ENCODE results near the gene DLGAP1. TPM values are rescaled to one million over a fixed set of nuclear protein-coding genes. Genes with fewer than 3 reads are reported as not detected.

DLGAP1 gene
- total and polyA plus RNA-seq, 4 donors: 0.06 to 1.2 (median 0.17) TPM; not detected in 1

DNA sequence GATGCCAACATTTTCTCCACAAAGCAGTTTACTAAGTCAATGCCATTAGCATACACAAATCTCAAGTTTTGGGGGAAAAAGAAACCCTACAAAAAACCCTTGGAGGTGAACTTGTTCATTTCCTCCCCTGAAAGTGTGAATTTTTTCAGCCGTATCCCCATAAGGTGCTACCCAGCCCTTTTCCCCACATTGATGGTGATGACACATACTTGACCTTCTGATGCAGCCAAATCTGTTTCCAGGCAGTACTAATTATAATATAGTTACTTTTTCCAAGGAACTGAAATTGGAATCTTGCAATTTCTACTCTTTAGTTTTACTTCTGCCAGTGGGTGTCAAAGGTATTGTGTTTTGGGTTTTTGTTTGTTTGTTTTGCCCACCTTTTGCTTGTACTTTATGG is 530.7 kb downstream of the DLGAP1 start:
- 76% methylated on average over 1 of the region's 1 CpG for WGBS

More for the DNA sequence above, 530.7 kb downstream of the DLGAP1 start:
- Histone ChIP-seq H3K27ac (ENCODE audit: low read depth in 1 of 2, low read length in 2 of 2) (no peak overlapping the region), H3K4me3 (ENCODE audit: low read depth in 1 of 3, low read length in 3 of 3) (no peak overlapping the region), H3K9me3 (ENCODE audit: control insufficient read depth in 4 of 4, low read length in 3 of 4) (no peaks in the 10 kb centered on the region), H3K4me1 (ENCODE audit: control insufficient read depth in 4 of 4, insufficient read depth in 4 of 4, low read length in 3 of 4) (no peaks in the 10 kb centered on the region), H3K27me3 (ENCODE audit: control insufficient read depth in 4 of 4, insufficient read depth in 4 of 4, low read length in 3 of 4) (peaks cover 0 to 5% (median 0%) of the 10 kb centered on the region in 4 donors), H3K9ac (ENCODE audit: low read depth in 1 of 2, low read length in 2 of 2) (no peak overlapping the region), H3K36me3 (ENCODE audit: control insufficient read depth in 4 of 4, insufficient read depth in 3 of 4, low read depth in 1 of 4, low read length in 3 of 4) (no peaks in the 10 kb centered on the region)
- DNase-seq (ENCODE audit: low spot score): no peak
- TF ChIP-seq MAX (IDR thresholded peaks at IDR 0.05) (no peak), HNF4A (conservative IDR thresholded peaks at IDR 0.05) (no peak), FOXA1 (IDR thresholded peaks at IDR 0.05) (no peak), SP1 (IDR thresholded peaks at IDR 0.05) (no peak), NR2F2 (IDR thresholded peaks at IDR 0.05) (no peak), TAF1 (conservative IDR thresholded peaks at IDR 0.05) (no peak), RXRA (IDR thresholded peaks at IDR 0.05) (no peak), JUND (IDR thresholded peaks at IDR 0.05) (no peak), EGR1 (IDR thresholded peaks at IDR 0.05; ENCODE audit: low read depth in 2 of 2) (no peak), HNF4G (IDR thresholded peaks at IDR 0.05) (no peak), FOXA2 (IDR thresholded peaks at IDR 0.05) (no peak), GABPA (IDR thresholded peaks at IDR 0.05 in 1 of 2, conservative IDR thresholded peaks at IDR 0.05 in 1 of 2) (no peak), REST (IDR thresholded peaks at IDR 0.05) (no peak), RAD21 (IDR thresholded peaks at IDR 0.05) (no peak), YY1 (IDR thresholded peaks at IDR 0.05) (no peak)
- TF ChIP-seq, protein P1, sequence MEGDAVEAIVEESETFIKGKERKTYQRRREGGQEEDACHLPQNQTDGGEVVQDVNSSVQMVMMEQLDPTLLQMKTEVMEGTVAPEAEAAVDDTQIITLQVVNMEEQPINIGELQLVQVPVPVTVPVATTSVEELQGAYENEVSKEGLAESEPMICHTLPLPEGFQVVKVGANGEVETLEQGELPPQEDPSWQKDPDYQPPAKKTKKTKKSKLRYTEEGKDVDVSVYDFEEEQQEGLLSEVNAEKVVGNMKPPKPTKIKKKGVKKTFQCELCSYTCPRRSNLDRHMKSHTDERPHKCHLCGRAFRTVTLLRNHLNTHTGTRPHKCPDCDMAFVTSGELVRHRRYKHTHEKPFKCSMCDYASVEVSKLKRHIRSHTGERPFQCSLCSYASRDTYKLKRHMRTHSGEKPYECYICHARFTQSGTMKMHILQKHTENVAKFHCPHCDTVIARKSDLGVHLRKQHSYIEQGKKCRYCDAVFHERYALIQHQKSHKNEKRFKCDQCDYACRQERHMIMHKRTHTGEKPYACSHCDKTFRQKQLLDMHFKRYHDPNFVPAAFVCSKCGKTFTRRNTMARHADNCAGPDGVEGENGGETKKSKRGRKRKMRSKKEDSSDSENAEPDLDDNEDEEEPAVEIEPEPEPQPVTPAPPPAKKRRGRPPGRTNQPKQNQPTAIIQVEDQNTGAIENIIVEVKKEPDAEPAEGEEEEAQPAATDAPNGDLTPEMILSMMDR (IDR thresholded peaks at IDR 0.05; ENCODE audit: low read depth, low read length, missing input control): no peak
- TF ChIP-seq, protein P2, sequence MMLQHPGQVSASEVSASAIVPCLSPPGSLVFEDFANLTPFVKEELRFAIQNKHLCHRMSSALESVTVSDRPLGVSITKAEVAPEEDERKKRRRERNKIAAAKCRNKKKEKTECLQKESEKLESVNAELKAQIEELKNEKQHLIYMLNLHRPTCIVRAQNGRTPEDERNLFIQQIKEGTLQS (IDR thresholded peaks at IDR 0.05): no peak
- TF ChIP-seq, protein P3, sequence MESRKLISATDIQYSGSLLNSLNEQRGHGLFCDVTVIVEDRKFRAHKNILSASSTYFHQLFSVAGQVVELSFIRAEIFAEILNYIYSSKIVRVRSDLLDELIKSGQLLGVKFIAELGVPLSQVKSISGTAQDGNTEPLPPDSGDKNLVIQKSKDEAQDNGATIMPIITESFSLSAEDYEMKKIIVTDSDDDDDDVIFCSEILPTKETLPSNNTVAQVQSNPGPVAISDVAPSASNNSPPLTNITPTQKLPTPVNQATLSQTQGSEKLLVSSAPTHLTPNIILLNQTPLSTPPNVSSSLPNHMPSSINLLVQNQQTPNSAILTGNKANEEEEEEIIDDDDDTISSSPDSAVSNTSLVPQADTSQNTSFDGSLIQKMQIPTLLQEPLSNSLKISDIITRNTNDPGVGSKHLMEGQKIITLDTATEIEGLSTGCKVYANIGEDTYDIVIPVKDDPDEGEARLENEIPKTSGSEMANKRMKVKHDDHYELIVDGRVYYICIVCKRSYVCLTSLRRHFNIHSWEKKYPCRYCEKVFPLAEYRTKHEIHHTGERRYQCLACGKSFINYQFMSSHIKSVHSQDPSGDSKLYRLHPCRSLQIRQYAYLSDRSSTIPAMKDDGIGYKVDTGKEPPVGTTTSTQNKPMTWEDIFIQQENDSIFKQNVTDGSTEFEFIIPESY (IDR thresholded peaks at IDR 0.05): no peak

Data from liver (tissue), 9 donors.